Nephron (organoid): ENCODE measurements around the gene OXLD1.
"Not testable (repeated sequence)": the region's sequence is repeated elsewhere in the genome, so short reads cannot be mapped to it uniquely, and the experiment has no call there.

Experiments used
- H3K27ac Mint-ChIP-seq, 3 experiments: 2 replicates each; pipeline ENCODE4 v1.8.0; 2020; ENCODE audit warnings: mixed read lengths in 3 of 3, mild to moderate bottlenecking in 2 of 3, moderate library complexity in 1 of 3
- H3K27me3 Mint-ChIP-seq: 2 replicates; pipeline ENCODE4 v1.8.0; 2021; ENCODE audit warnings: low read depth, mild to moderate bottlenecking, moderate library complexity, mixed read lengths
- H3K36me3 Mint-ChIP-seq: 2 replicates; pipeline ENCODE4 v1.8.0; 2020; ENCODE audit warnings: low read depth, mixed read lengths
- H3K4me1 Mint-ChIP-seq: 2 replicates; pipeline ENCODE4 v1.8.0; 2020; ENCODE audit warnings: mixed read lengths
- H3K4me3 Mint-ChIP-seq, 3 experiments: 2 replicates each; pipeline ENCODE4 v1.8.0; 2020; ENCODE audit warnings: mild to moderate bottlenecking in 3 of 3, mixed read lengths in 3 of 3, moderate library complexity in 2 of 3
- H3K9me3 Mint-ChIP-seq: 2 replicates; pipeline ENCODE4 v1.8.0; 2020; ENCODE audit warnings: mixed read lengths
- CTCF ChIP-seq, 3 experiments: fragments of 200-600 bp; sonication (generic); IDR thresholded peaks; one replicate each; pipeline ENCODE4 v1.5.0; 2021; ENCODE audit warnings: antibody characterized with exemption in 3 of 3; ENCODE audit not compliant: unreplicated experiment in 3 of 3

Gene OXLD1

GRCh38 chr17:81630274-81630673 is 36.1 kb downstream of the OXLD1 start:
- no peak overlapping the region for H3K4me3 Mint-ChIP-seq
- no peak for TF ChIP-seq CTCF (IDR thresholded peaks at IDR 0.05; ENCODE audit: unreplicated experiment in 3 of 3)
- H3K27ac Mint-ChIP-seq = no peak overlapping the region
- no peaks in the 10 kb centered on the region for H3K27me3 Mint-ChIP-seq
- H3K36me3 Mint-ChIP-seq = peaks cover 59% of the 10 kb centered on the region
- H3K9me3 Mint-ChIP-seq = peaks cover 3% of the 10 kb centered on the region
- peaks cover 4% of the 10 kb centered on the region for H3K4me1 Mint-ChIP-seq

GRCh38 chr17:81621494-81622130 is 44.8 kb downstream of the OXLD1 start:
- Mint-ChIP-seq H3K4me1 (no peaks in the 10 kb centered on the region), H3K36me3 (peaks cover 78% of the 10 kb centered on the region), H3K9me3 (peaks cover 3% of the 10 kb centered on the region), H3K4me3 (no peak overlapping the region), H3K27ac (no peak overlapping the region), H3K27me3 (no peaks in the 10 kb centered on the region)
- no peak for TF ChIP-seq CTCF (IDR thresholded peaks at IDR 0.05; ENCODE audit: unreplicated experiment in 3 of 3)

- not testable (repeated sequence) for H3K9me3 Mint-ChIP-seq, H3K4me3 Mint-ChIP-seq, H3K27me3 Mint-ChIP-seq, H3K27ac Mint-ChIP-seq, H3K4me1 Mint-ChIP-seq
- H3K36me3 Mint-ChIP-seq = peaks cover 77% of the 10 kb centered on the region
Observed at GRCh38 chr17:81618307-81618706, 48.1 kb downstream of the OXLD1 start.

DNA sequence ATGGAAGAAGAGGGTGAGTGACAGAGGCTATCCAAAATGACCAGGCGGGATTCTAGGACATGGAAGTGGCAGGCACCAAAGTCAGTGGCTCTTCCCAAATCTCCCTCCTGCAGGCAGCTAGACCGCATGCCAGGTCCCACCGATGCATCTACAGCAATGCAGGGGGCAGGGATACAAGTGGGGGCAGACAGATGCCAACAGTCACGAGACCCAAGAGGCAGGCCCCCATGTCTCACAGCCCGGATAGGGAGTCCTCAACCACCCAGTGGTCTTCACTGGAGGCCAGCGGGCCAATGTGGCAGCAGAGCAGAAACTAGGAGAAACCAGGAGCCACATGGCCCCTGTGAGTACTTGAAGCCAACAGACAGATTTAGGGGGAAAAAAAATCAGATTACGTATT is 49.5 kb downstream of the OXLD1 start:
- Mint-ChIP-seq H3K27me3 (no peaks in the 10 kb centered on the region), H3K9me3 (no peaks in the 10 kb centered on the region), H3K4me1 (peaks cover 8% of the 10 kb centered on the region), H3K27ac (no peak overlapping the region), H3K4me3 (no peak overlapping the region), H3K36me3 (peaks cover 83% of the 10 kb centered on the region)
- no peak for TF ChIP-seq CTCF (IDR thresholded peaks at IDR 0.05; ENCODE audit: unreplicated experiment in 3 of 3)

DNA sequence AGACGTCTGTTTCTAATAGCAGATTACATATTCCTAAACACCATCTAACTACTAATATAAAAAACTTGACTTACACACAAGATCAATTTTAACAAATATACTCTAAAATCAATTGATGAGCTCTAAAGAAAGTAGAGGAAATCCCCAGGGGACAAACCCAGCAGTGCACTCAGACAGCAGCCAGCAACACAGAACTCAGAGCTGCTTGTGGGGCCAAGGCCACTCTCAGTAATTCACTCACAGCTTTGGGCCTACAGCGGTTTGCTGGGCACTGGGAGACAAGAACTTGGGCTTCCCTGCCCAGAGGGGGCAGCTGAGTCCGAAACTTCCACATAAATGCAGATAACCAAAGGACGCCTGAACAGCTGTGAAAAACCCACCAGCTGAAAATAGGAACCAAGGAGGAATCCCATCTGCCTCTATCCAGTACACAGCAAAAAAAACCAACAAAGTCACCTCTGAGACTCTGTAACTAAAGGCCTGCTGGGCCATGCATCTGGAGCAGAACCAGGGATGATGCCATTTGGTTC is 50.9 kb downstream of the OXLD1 start:
- peaks cover 8% of the 10 kb centered on the region for H3K4me1 Mint-ChIP-seq
- TF ChIP-seq CTCF (IDR thresholded peaks at IDR 0.05; ENCODE audit: unreplicated experiment in 3 of 3) = no peak
- H3K9me3 Mint-ChIP-seq = no peaks in the 10 kb centered on the region
- H3K4me3 Mint-ChIP-seq = no peak overlapping the region
- H3K36me3 Mint-ChIP-seq = peaks cover 69% of the 10 kb centered on the region
- no peaks in the 10 kb centered on the region for H3K27me3 Mint-ChIP-seq
- no peak overlapping the region for H3K27ac Mint-ChIP-seq
